Loucy (cell line): Measurements from ENCODE around the gene PODN.

Experiments
- H2AFZ ChIP-seq: fragments of 200-600 bp; sonication (generic); 2 replicates; pipeline ENCODE4 v1.6.0; 2016; ENCODE audit warnings: antibody characterized with exemption, mild to moderate bottlenecking, low read length, moderate library complexity
- H3F3A ChIP-seq: fragments of 200-600 bp; 2 replicates; pipeline ENCODE4 v1.6.0; 2016; ENCODE audit warnings: antibody characterized with exemption, low read depth, mild to moderate bottlenecking
- H3K27me3 ChIP-seq: fragments of 200-600 bp; sonication (generic); 2 replicates; pipeline ENCODE4 v1.6.1; 2014; ENCODE audit warnings: low read length, mild to moderate bottlenecking; ENCODE audit not compliant: insufficient read depth, poor library complexity, severe bottlenecking
- H3K36me3 ChIP-seq: fragments of 200-600 bp; sonication (generic); 2 replicates; pipeline ENCODE4 v1.6.1; 2016; ENCODE audit warnings: low read length; ENCODE audit not compliant: insufficient read depth
- H3K4me1 ChIP-seq: fragments of 200-600 bp; sonication (generic); 2 replicates; pipeline ENCODE4 v1.5.1; 2014; ENCODE audit warnings: low read length, mild to moderate bottlenecking; ENCODE audit not compliant: insufficient read depth, poor library complexity, severe bottlenecking
- H3K4me2 ChIP-seq: fragments of 200-600 bp; sonication (generic); 2 replicates; pipeline ENCODE4 v1.6.0; 2014; ENCODE audit warnings: antibody characterized with exemption, low read length, low read depth, mild to moderate bottlenecking; ENCODE audit not compliant: poor library complexity, severe bottlenecking
- H3K4me3 ChIP-seq: fragments of 200-600 bp; sonication (generic); 2 replicates; pipeline ENCODE4 v1.5.1; 2014; ENCODE audit warnings: low read length, mild to moderate bottlenecking, mixed read lengths; ENCODE audit not compliant: poor library complexity, severe bottlenecking
- H3K79me2 ChIP-seq: fragments of 200-600 bp; sonication (generic); 2 replicates; pipeline ENCODE4 v1.6.1; 2014; ENCODE audit warnings: low read length; ENCODE audit not compliant: insufficient read depth
- H3K9ac ChIP-seq: fragments of 200-600 bp; sonication (generic); 2 replicates; pipeline ENCODE4 v1.6.0; 2014; ENCODE audit warnings: mild to moderate bottlenecking, low read depth, low read length, moderate library complexity; ENCODE audit not compliant: poor library complexity, severe bottlenecking
- H3K9me2 ChIP-seq: fragments of 200-600 bp; sonication (generic); replicated peaks from 2 replicates; pipeline ENCODE4 v1.6.1; 2016; ENCODE audit warnings: low read depth, low read length, mixed read lengths
- H3K9me3 ChIP-seq: fragments of 200-600 bp; sonication (generic); 2 replicates; pipeline ENCODE4 v1.6.1; 2014; ENCODE audit warnings: mild to moderate bottlenecking, antibody characterized with exemption, low read length, low read depth; ENCODE audit not compliant: insufficient read depth
- H4K20me1 ChIP-seq: fragments of 200-600 bp; sonication (generic); 2 replicates; pipeline ENCODE4 v1.6.0; 2014; ENCODE audit warnings: antibody characterized with exemption, low read length, mild to moderate bottlenecking; ENCODE audit not compliant: insufficient read depth, poor library complexity, severe bottlenecking
- CTCF ChIP-seq: fragments of 200-600 bp; sonication (generic); conservative IDR thresholded peaks from 2 replicates; pipeline ENCODE4 v1.5.1; 2014; ENCODE audit warnings: mild to moderate bottlenecking, antibody characterized with exemption, low read length
- EZH2phosphoT487 ChIP-seq: fragments of 200-600 bp; IDR thresholded peaks from 2 replicates; pipeline ENCODE4 v1.6.1; 2018; ENCODE audit warnings: antibody characterized with exemption, mild to moderate bottlenecking, moderate library complexity, borderline replicate concordance

PODN gene

GRCh38 chr1:53084589-53084971 is 22.6 kb downstream of the PODN start:
- no peaks in the 10 kb centered on the region for H3K4me1 ChIP-seq

GRCh38 chr1:53085405-53085804 is 23.4 kb downstream of the PODN start:
- TF ChIP-seq EZH2phosphoT487 (no peak), CTCF (no peak)
- H3K36me3 ChIP-seq, result no peaks in the 10 kb centered on the region
- H3K4me2 ChIP-seq, result no peak overlapping the region
- H3K4me1 ChIP-seq, result no peaks in the 10 kb centered on the region
- no peaks in the 10 kb centered on the region for H3K9me2 ChIP-seq
- no peaks in the 10 kb centered on the region for H3F3A ChIP-seq
- no peak overlapping the region for H3K9ac ChIP-seq
- H3K9me3 ChIP-seq, result no peaks in the 10 kb centered on the region
- no peaks in the 10 kb centered on the region for H4K20me1 ChIP-seq
- H3K79me2 ChIP-seq, result no peaks in the 10 kb centered on the region
- no peak overlapping the region for H3K4me3 ChIP-seq
- no peak overlapping the region for H2AFZ ChIP-seq
- H3K27me3 ChIP-seq, result no peaks in the 10 kb centered on the region

More at GRCh38 chr1:53084589-53084971, 22.6 kb downstream of the PODN start:
- TF ChIP-seq EZH2phosphoT487 (no peak), CTCF (no peak)
- Histone ChIP-seq H4K20me1 (no peaks in the 10 kb centered on the region), H3K79me2 (no peaks in the 10 kb centered on the region), H3K9me2 (no peaks in the 10 kb centered on the region), H3K36me3 (no peaks in the 10 kb centered on the region), H3K4me3 (no peak overlapping the region), H2AFZ (no peak overlapping the region), H3K4me2 (no peak overlapping the region), H3K9ac (no peak overlapping the region), H3K27me3 (no peaks in the 10 kb centered on the region), H3F3A (no peaks in the 10 kb centered on the region), H3K9me3 (no peaks in the 10 kb centered on the region)

- H2AFZ ChIP-seq, result no peak overlapping the region
- no peak overlapping the region for H3K4me2 ChIP-seq
- TF ChIP-seq CTCF (no peak), EZH2phosphoT487 (no peak)
- H3K79me2 ChIP-seq, result no peaks in the 10 kb centered on the region
- H3F3A ChIP-seq, result no peaks in the 10 kb centered on the region
- no peaks in the 10 kb centered on the region for H3K4me1 ChIP-seq
- no peaks in the 10 kb centered on the region for H3K9me2 ChIP-seq
- no peaks in the 10 kb centered on the region for H3K9me3 ChIP-seq
- no peaks in the 10 kb centered on the region for H3K36me3 ChIP-seq
- no peaks in the 10 kb centered on the region for H3K27me3 ChIP-seq
- H3K4me3 ChIP-seq, result no peak overlapping the region
- H3K9ac ChIP-seq, result no peak overlapping the region
- H4K20me1 ChIP-seq, result no peaks in the 10 kb centered on the region
Measured at GRCh38 chr1:53086491-53087070, 24.6 kb downstream of the PODN start.
